A673 (cell line): Measurements from ENCODE around the gene TFDP1.
"Not testable (repeated sequence)": the region's sequence is repeated elsewhere in the genome, so short reads cannot be mapped to it uniquely, and the experiment has no call there.

ENCODE experiments used
- CTCF ChIP-seq: fragments of 300-800, 200-600 bp; sonication (generic); conservative IDR thresholded peaks from 2 replicates; pipeline ENCODE4 v1.5.1; 2017; ENCODE audit warnings: low read depth, mild to moderate bottlenecking, antibody characterized with exemption, low read length, moderate library complexity, mixed read lengths
- EZH2 ChIP-seq: fragments of 200-600 bp; sonication (generic); IDR thresholded peaks from 2 replicates; pipeline ENCODE4 v1.6.1; 2017; ENCODE audit warnings: borderline replicate concordance, low read depth, mild to moderate bottlenecking, mixed read lengths, antibody characterized with exemption, low read length; ENCODE audit not compliant: poor library complexity, severe bottlenecking

DNA sequence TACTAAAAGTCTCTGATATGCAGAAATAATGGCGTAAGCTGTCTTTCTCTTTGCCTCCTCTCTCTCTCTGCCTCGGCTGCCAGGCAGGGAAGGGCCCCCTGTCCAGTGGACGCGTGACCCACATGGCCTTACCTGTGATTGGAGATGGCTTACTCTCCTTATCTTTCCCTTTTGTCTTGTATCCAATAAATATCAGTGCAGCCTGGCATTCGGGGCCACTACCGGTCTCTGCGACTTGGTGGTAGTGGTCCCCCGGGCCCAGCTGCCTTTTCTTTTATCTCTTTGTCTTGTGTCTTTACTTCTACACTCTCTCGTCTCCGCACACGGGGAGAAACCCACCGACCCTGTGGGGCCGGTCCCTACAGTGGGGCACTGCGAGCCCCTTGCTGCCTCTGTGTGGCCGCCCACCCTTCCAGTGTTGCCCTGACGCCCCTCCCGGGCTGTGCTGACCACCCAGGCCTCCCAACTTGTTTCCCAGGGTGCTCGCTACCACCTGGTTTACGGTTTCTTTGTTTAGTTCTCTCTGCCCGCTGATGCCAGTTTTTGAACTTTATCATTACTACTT lies 37.5 kb downstream of the TFDP1 start:
- not testable (repeated sequence) for TF ChIP-seq CTCF, EZH2
